B cell (primary cell): ENCODE data around the gene TPRN.

ENCODE experiments used
- EZH2 ChIP-seq: IDR thresholded peaks from 2 replicates; pipeline ENCODE4 v1.6.1; 2012; ENCODE audit warnings: borderline replicate concordance, low read depth, mild to moderate bottlenecking, moderate library complexity, low read length; ENCODE audit not compliant: insufficient read depth, poor library complexity, severe bottlenecking
- TF ChIP-seq, protein P1 (sequence below): fragments of 200-600 bp; IDR thresholded peaks from one replicate; pipeline ENCODE4 v1.8.0; 2022; ENCODE audit warnings: antibody characterized with exemption, mild to moderate bottlenecking

- no peak for TF ChIP-seq EZH2
- TF ChIP-seq, protein P1, sequence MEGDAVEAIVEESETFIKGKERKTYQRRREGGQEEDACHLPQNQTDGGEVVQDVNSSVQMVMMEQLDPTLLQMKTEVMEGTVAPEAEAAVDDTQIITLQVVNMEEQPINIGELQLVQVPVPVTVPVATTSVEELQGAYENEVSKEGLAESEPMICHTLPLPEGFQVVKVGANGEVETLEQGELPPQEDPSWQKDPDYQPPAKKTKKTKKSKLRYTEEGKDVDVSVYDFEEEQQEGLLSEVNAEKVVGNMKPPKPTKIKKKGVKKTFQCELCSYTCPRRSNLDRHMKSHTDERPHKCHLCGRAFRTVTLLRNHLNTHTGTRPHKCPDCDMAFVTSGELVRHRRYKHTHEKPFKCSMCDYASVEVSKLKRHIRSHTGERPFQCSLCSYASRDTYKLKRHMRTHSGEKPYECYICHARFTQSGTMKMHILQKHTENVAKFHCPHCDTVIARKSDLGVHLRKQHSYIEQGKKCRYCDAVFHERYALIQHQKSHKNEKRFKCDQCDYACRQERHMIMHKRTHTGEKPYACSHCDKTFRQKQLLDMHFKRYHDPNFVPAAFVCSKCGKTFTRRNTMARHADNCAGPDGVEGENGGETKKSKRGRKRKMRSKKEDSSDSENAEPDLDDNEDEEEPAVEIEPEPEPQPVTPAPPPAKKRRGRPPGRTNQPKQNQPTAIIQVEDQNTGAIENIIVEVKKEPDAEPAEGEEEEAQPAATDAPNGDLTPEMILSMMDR, result no peak
Observed at GRCh38 chr9:137182836-137183235, 17.7 kb downstream of the TPRN start.
